ACHN (cell line): ENCODE results near the gene NPAS3.

Experiments used
- DNase-seq: peaks from one replicate; pipeline ENCODE4 v3.0.0-alpha.2; 2015
- in situ Hi-C: cut with HindIII; loops from 2 replicates; pipeline ENCODE4 v1.10.0; 2017; ENCODE audit warnings: low sequenced_read_pairs, low pct_ligation_motif_present, low pct_unique_long_range_greater_than_20kb

The NPAS3 gene

DNA sequence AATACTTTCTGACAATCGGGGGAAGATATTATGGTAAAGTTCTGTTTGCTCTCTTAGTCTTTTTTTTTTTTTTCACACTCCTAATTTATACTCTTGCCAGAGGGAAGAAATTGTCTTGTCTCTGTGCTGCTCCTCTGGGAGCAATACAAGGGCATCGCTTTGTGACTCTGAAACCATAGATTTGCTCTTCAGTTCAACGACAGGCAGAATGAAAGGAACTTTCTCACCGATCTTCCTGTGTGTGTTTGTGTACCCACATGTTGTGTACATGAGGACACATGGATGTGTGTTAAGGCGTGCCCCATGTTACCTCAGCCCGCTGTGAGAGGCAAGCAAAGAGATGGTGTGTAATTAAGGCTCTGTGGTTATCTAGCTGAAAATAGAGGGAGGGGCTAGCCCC lies 554.6 kb downstream of the NPAS3 start:
- in situ Hi-C loops: no loop called here
- no peak for DNase-seq

DNA sequence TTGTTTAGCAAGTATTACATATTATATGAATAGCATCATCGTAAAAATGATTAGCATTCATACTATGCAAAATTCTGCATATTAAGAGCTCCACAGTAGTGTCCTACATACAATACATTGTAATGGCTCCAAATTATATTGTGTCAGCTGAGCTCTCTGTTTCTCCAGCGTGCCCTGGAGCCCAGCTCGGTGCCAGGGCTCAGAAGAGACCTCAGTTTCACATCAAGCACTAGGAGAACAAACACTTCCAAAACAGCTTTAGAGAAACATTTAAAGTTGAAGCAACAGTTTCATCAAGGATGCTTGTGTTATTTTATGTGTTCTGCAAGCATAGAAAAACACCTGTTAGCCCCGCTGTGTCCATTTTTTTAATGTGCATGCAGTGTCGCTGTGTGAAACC lies 555.3 kb downstream of the NPAS3 start:
- DNase-seq: no peak
- in situ Hi-C loops: no loop called here

DNA sequence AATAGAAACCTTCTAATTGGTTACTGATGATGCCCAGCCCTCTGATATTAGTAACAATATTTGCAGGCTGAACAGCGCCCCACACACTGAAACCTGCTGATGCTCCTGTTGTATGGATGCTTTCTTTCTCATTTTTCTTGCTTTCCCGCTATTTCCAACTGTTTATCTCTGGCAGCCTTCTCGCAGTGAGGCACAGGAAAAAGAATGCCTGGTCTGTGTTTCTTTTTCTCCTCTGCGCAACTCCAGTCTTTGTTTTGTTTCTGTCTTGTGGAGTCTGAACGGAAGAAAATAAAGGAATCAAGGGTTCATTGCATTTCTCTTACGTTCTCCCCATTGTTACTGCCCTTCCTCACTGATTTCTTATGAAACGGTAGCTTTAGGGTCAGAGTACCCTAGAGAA lies 561.0 kb downstream of the NPAS3 start:
- no peak for DNase-seq
- in situ Hi-C loops: no loop called here

DNA sequence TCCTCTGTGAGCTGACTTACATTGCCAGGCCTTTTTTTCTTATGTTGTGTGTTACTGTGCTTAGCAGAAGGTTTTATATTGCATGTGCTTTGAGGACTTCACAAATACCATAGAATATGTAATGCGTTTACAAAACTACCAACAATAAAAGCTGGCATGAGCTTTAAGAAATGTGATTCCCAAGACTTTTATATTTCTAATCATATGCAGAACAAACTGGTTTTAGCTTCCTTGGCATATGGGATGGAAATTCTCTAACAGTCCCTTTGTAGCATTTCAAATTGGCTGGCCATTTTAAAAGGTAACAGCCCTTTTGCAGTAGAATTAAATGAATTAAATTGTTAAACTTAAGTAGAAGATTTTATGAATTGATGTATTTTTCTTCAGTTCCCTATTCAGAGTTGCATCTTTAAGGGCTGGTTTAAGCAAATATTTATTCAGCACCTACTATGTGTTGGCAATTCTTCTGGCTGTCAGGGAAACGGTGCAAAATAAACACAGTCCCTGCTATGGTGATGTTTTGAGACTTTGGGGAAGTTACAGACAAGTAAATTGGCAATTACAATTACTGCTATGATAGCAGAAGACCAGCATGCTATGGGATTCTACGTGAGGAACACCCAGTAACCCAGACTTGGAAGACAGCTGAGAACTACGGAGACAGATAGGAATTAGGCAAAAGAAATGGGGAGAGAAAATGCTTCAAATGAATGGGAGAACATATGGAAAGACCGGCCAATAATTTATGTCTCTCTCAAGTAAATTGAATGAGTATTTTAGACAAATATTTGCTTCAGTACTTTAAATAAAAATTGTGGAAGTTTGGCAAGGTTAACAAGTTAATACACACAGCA lies 565.8 kb downstream of the NPAS3 start:
- DNase-seq: no peak
- in situ Hi-C loops: no loop called here

DNA sequence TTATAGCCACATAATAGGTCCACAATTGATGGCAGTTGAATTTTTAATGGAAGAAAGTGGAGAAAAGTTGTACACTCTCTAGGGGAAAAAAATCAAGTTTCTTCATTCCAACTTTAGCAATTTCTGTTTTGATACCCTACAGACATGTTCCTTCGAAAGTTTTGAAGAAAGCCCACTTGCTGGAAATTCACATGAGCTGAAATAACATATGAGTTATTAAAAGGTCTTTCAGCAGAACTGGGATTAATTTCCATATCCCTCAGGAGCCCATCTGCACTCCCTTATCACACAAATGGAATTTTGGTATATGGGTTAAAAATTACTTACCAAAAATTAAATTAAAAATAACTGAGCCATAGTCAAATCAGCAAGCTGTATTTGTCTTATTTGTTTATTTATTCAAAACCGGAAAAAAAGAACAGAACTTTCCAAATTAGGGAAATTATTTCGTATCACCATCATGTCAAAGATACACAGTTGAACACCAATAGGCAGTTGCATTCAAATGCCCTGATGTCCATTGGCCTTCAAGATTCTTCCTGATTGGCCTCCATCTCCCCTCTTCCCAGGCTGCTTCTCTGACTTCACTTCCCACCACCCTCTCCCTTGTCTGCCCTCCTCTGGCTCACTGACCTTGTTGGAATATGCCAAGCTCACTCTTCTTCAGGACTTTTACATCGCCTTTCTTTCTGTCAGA lies 566.7 kb downstream of the NPAS3 start:
- in situ Hi-C loops: no loop called here
- no peak for DNase-seq

DNA sequence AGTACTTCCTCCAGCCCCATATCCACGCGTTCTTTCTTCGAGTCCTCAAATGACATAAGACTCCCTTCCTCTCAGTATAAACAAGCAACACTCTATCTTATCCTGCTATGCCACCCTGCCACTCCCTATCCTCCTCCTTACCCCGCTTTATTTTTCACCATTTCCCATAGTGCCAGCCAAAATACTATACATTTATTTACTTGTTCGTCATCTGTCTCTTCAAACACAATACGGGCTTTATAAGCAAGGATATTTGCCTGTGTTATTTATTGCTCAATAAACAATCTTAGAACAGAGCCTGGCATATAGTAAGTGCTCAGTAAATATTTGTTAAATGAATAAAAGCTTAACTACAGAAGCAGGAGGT lies 567.3 kb downstream of the NPAS3 start:
- no peak for DNase-seq
- in situ Hi-C loops: no loop called here

DNA sequence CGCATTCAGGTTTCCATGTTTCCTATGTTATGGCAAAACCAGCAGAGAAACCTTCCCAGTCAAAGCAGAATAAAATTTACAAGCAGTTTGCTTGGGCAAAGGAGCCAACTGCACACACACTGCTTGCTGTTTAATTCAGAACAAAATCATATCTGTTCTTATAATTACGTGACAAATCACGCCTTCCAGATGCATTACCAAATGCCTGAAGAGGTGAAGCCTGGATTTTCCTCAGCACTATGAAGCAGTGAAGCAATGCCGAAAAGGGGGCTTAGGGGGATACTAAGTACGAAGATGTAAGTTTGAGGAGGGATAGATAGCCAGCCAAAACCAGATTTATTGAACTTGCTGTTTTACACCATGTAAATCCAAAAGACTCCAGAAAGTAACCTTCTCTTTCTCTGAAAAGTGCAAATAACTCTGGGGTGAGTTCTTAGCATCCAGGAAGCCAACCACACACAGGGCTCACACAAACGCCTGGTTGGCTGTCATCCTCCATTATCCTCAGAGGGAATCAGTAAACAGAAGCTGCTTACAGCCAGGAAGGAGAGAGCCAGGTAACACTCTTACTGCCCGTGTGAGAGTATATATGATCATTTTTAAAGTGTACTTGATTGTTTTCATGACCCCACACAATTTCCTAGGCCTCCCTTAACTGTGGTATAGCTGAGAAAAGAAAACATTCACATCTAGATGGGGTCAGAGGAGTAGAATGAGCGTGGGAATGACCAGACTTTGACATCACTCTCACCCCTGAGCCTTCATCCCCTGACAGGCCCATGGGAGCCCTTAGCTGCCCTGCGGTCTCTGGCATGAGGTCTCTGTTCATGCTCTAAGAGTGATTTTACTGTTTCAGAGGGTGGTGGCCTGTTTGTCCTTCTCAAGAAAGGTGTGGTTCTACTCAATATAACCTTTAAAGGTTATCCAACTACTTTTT lies 569.7 kb downstream of the NPAS3 start:
- no peak for DNase-seq
- in situ Hi-C loops: no loop called here

DNA sequence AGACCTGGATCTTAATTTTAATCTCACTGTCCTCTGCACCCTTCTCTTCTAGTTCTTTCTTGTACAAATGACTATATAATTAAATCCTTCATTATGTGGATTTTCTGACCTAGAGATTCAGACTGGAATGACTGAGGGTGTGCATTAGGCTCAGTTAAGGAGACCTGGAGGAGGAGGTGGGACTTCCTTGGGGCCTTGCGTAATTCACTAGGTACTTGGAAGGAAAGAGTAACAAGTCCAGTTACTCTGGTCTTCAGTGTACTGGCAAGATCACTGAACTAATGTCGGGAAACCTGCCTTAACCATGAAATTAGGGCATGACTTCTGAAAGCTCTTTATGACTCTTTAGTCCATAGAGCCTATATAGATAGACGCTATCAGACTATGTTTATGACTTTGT lies 570.8 kb downstream of the NPAS3 start:
- no peak for DNase-seq
- in situ Hi-C loops: no loop called here

DNA sequence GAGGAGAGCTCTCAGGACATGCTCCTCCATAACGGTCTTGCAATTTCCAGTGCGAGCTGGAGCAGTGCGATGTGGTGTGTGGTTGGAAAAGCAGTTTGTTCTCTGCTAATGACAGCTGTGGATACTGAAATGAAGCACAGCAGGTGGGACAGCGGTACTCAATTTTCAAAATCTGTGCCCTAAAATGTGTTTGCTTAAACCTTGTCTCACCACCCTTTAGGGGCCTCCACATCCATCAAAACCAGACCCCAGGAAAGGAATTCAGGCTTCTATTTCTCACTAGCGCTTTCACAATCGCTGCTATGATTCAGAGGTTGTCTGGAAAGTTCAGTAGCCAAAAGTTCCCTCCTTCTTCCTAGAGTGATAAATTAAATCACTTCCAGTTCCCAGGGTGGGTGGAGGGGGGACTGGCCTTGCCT lies 571.4 kb downstream of the NPAS3 start:
- no peak for DNase-seq
- in situ Hi-C loops: no loop called here

DNA sequence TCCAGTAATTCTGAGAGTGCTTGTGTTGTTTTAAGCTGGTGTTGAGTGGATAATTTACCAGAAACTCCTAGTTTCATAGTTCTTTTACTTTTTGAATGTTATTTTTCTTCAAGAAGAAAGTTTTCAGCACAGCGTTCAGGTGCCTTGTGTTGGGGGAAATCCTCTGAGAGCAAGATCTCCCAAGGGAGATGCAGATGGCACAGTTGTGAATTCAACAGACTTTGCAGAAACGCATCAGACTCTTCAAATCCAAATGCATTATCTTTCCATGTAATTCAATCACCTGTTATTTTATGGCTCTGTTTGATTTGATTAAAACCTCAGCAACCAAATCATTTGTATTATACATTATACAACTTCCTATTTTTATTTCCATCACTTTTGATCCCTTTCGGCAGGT lies 572.3 kb downstream of the NPAS3 start:
- DNase-seq: no peak
- in situ Hi-C loops: no loop called here

DNA sequence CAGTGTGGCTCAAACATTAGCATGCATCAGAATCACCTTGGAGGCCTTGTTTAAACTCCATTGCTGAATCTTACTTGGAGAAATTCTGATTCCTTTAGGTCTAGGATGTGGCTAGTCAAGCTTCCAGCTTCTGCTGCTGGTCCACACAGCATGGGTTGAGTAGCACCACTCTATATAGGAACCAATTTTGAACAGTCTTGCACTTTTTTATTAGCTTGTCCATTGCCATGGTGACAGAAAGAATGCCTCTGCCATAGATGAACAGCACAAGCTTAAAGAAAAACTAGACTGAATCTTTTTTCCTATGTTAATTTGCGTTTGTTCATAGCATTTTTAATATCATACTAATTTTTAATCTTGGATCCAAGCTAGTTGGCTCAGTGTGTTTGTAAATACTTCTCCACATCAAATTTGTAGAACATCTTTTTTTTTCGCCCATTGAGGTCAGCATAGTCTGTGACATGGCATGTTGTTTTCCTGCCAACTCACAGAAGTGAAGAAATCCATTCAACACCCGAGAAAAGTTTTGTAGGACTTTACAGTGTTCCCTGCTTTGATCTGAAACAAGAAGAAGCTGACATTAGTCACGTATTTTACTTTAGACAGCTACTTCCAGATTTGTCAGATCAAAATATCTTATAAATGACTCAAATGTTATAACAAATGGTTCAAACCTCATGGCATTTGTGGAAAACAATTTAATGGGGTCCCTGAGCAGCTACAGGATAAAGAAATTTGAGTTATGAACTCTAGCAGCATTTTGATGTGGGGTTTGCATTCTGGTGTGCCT lies 573.4 kb downstream of the NPAS3 start:
- in situ Hi-C loops: no loop called here
- no peak for DNase-seq

DNA sequence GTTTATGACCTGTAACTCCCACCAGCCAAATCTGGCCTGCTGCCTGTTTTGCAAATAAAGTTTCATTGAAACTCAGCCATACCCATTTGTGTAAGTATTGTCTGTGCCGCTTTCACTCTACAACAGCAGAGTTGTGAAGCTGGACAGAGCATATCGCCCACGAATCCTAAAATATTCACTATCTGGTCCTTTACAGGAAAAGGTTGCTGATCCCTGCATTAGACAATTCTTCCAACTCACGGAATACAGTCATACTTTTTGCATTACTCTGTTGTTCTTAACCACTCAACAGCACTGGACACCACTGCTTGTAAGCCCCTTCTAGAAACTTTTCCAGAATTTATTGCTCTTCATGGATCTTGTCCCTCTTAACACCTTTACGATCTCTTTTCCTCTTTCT lies 576.8 kb downstream of the NPAS3 start:
- in situ Hi-C loops: no loop called here
- no peak for DNase-seq

DNA sequence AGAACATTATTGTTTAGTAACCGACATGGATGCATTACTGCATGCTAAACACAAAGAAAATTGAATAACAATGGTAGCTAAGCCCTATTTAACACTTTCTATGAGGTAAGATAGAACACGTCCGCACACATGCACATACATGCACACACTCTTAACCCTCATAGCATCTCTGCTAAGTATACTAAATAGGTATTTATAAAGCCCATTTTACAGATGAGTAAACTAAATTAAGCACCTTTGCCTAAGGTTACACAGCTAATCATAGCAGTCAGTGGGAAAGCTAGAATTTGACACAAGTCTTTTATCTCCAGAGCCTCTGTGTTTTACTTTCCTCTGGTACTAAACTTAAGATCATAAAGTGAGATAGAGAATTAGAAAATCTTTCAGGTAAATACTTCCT lies 577.2 kb downstream of the NPAS3 start:
- in situ Hi-C loops: no loop called here

DNA sequence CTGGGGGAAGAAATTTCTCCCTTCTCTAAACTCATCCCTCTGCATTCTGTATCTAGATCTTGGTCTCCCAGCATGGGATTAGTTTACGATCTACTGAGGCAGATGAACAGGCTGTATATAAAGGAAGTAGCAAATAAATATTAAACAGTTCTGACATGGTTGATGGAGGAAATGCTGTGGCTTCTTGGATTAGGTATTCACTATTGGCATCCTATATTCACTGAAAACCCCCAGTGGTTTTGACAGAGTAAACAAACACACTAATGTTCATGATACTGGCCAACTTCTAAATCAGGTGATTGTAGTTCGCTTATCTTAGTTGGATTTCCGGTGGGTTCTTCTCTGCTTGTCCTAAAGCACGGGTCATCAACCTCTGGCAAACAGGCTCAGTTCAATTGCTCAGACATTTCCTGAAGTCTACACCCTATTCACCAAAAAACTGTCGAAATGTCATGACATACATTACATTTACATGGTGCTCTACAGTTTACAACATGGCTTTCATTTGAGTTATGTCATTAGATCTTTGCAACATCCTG lies 578.3 kb downstream of the NPAS3 start:
- in situ Hi-C loops: no loop called here
- DNase-seq: no peak

More for the DNA sequence above, 577.2 kb downstream of the NPAS3 start:
- no peak for DNase-seq

DNA sequence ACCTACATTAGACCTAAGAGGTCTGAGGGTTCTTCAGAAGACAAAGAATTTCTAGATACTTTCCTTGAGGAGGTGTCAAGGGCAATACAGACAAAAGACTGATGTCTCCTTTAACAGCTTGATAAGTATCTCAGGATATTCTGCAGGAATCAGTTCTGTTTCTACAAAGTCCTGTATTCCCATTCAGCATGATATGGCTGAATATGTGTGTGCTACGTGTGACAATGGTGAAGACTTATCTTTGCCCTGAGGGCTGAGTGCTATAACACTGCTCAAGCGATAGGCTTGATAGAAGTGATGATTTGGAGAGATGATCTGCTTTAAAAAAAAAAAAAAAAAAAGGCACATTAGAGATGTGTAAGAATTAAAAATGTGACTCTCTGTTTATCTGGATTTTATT lies 582.5 kb downstream of the NPAS3 start:
- no peak for DNase-seq
- in situ Hi-C loops: no loop called here

DNA sequence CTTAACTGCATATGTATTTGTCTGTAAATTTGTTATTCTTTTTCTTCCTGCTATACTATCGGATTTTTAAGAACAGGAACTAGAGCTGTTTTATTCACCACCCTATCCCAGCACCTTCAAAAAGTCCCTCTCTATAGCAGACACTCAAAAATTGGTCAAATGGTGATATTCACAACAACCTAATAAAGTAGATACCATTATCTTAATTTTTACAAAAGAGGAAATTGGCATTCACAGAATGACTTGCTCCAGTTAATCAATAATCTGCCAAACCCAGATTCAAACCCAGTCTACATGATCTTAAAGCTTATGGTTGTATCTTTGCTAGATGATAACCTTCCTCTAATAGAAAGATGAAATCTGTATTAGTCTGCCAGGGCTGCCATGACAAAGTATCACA lies 585.6 kb downstream of the NPAS3 start:
- DNase-seq: no peak
- in situ Hi-C loops: no loop called here

DNA sequence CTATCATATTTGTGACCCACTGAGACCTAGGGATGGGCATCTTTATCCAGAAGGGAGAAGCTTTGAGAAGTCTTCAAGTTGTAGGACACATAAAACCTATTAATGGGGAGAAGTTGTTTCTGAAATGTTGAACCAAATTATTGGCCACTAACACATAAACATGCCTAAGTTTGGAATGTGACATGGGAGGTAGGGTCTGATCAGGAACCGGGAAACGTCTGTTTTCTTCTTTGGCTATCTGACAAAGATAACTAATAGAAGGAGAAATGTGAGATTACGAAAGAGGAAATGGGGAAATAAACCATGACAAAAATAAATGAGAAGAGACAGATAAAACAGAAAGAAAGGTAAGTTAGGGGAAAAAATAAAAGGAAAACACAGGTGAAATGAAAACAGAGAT lies 586.9 kb downstream of the NPAS3 start:
- no peak for DNase-seq
- in situ Hi-C loops: no loop called here

DNA sequence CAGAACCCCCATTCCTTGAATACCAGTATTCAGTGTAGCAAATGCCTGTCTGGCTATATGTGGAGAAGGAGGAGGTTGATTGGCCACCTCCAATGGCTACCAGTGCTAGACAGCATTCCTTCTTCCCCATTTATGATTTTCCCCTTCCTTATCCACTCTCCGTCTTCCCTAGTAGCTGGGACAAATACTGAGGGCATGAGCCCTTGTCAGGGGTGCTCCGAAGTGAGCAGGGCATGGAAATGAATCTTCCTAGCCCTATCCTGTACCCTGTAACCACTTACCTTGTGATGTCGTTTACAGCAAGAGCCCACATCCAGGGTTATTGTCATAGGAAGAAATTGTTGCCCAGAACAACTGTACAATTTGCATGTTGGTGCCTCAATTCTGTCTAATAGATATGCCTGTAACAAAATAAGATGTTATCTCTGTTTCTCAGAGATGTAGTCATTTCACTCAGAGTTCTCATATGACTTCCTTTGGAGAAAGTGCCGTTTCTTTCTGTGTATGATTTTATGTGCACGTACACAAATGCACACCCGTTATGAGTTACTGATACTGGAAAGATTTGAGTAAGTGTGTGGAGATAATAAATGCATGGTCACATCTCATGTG lies 588.5 kb downstream of the NPAS3 start:
- in situ Hi-C loops: no loop called here
- no peak for DNase-seq
